ENCODE measurements around the gene SPATA25. TPM values are rescaled to one million over a fixed set of nuclear protein-coding genes. Genes with fewer than 3 reads are reported as not detected.

Gene SPATA25
- total RNA-seq, 1 experiment from 2014 or later, result 7.3 TPM

GRCh38 chr20:45882469-45883099 is 4.8 kb downstream of the SPATA25 start:
- H3K36me3 Mint-ChIP-seq (ENCODE audit: insufficient read depth, unreplicated experiment), result peaks cover 29% of the 10 kb centered on the region
- no TSS peak for BruUV-seq (replicated peaks)
- Histone ChIP-seq H3K27me3 (replicated peaks; ENCODE audit: control insufficient read depth, insufficient read depth, low read length) (no peaks in the 10 kb centered on the region), H3K36me3 (ENCODE audit: control insufficient read depth, insufficient read depth, low read length) (peaks cover 7% of the 10 kb centered on the region), H3K9me3 (no peaks in the 10 kb centered on the region), H3K4me3 (ENCODE audit: low read depth, low read length) (no peak overlapping the region), H3K4me1 (no peaks in the 10 kb centered on the region)
- no peak overlapping the region for H3K27ac Mint-ChIP-seq (ENCODE audit: unreplicated experiment)
- H3K4me3 Mint-ChIP-seq (ENCODE audit: unreplicated experiment), result peak overlapping the region; percentile 96
- ChIA-PET POLR2A (interaction anchor here (0.7 to 2.2 kb wide), 2 partner anchors 10 to 52 kb away, joined by 3 to 30 read pairs; partner anchors contain the start of gene PCIF1), CTCF (interaction anchor here (0.9 to 2.2 kb wide), 3 partner anchors 8 to 87 kb away, joined by 3 to 34 read pairs (median 4); partner anchors contain the start of genes CTSA and NEURL2)
- H3K4me1 Mint-ChIP-seq (ENCODE audit: low read depth, unreplicated experiment), result peaks cover 19% of the 10 kb centered on the region
- no peak for TF ChIP-seq CTCF (IDR thresholded peaks at IDR 0.05; ENCODE audit: insufficient read depth in 1 of 2, low read depth in 1 of 2, low read length in 1 of 2, severe bottlenecking in 1 of 2, unreplicated experiment in 1 of 2)
- H3K9me3 Mint-ChIP-seq (ENCODE audit: unreplicated experiment), result no peaks in the 10 kb centered on the region
- DNase-seq, result no peak
- intact Hi-C loops (cut with micrococcal nuclease; ENCODE audit: unreplicated experiment), result no loop called here
- H3K27me3 Mint-ChIP-seq (ENCODE audit: insufficient read depth, unreplicated experiment), result no peaks in the 10 kb centered on the region

- Mint-ChIP-seq H3K27me3 (ENCODE audit: insufficient read depth, unreplicated experiment) (no peaks in the 10 kb centered on the region), H3K9me3 (ENCODE audit: unreplicated experiment) (no peaks in the 10 kb centered on the region), H3K27ac (ENCODE audit: unreplicated experiment) (peak within 1 kb of the TSS; percentile 95), H3K36me3 (ENCODE audit: insufficient read depth, unreplicated experiment) (peaks cover 25% of the 10 kb centered on the region), H3K4me1 (ENCODE audit: low read depth, unreplicated experiment) (peaks cover 19% of the 10 kb centered on the region), H3K4me3 (ENCODE audit: unreplicated experiment) (peak within 1 kb of the TSS; percentile 96)
- POLR2A ChIA-PET, result interaction anchor here (0.5 to 2.2 kb wide), 23 partner anchors 9 to 972 kb away, joined by 3 to 34 read pairs (median 5); partner anchors contain the start of genes CTSA, DNTTIP1, NEURL2 and PCIF1
- no peaks in the 10 kb centered on the region for H3K27me3 ChIP-seq (replicated peaks; ENCODE audit: control insufficient read depth, insufficient read depth, low read length)
- H3K9me3 ChIP-seq, result no peaks in the 10 kb centered on the region
- TF ChIP-seq CTCF (IDR thresholded peaks at IDR 0.05; ENCODE audit: insufficient read depth in 1 of 2, low read depth in 1 of 2, low read length in 1 of 2, severe bottlenecking in 1 of 2, unreplicated experiment in 1 of 2), result no peak
- CTCF ChIA-PET, result interaction anchor here (0.5 to 2.2 kb wide), 14 partner anchors 10 to 365 kb away, joined by 3 to 34 read pairs (median 4); partner anchors contain the start of genes CTSA and NEURL2
- DNase-seq, result peak; percentile 100
- H3K36me3 ChIP-seq (ENCODE audit: control insufficient read depth, insufficient read depth, low read length), result peaks cover 7% of the 10 kb centered on the region
- H3K4me3 ChIP-seq (ENCODE audit: low read depth, low read length), result peak within 1 kb of the TSS; percentile 66
- TSS peak; percentile 77 for BruUV-seq (replicated peaks)
- no peaks in the 10 kb centered on the region for H3K4me1 ChIP-seq
- intact Hi-C loops (cut with micrococcal nuclease; ENCODE audit: unreplicated experiment), result loop anchor here (1.0 kb wide), 2 partner anchors 9 to 24 kb away; partner anchors contain the start of genes ACOT8 and ZSWIM3
These were observed 6.2 kb downstream of the SPATA25 start, which contains the start of gene ZSWIM1 for GRCh38 chr20:45880988-45881788. Gene ZSWIM1, plus strand, starts transcription at chr20:45881227. Its CDS starts 1,366 bp downstream, at chr20:45882593.

GRCh38 chr20:45878076-45878761 is 9.2 kb downstream of the SPATA25 start:
- peaks cover 21% of the 10 kb centered on the region for H3K36me3 Mint-ChIP-seq (ENCODE audit: insufficient read depth, unreplicated experiment)
- TF ChIP-seq CTCF (IDR thresholded peaks at IDR 0.05; ENCODE audit: insufficient read depth in 1 of 2, low read depth in 1 of 2, low read length in 1 of 2, severe bottlenecking in 1 of 2, unreplicated experiment in 1 of 2), result no peak
- CTCF ChIA-PET, result interaction anchor here (1.0 kb wide), 1 partner anchor 13 kb away, joined by 4 read pairs; the partner anchor contains the start of genes CTSA and NEURL2
- POLR2A ChIA-PET, result no interaction called here
- H3K4me1 Mint-ChIP-seq (ENCODE audit: low read depth, unreplicated experiment), result peaks cover 19% of the 10 kb centered on the region
- peaks cover 5% of the 10 kb centered on the region for H3K36me3 ChIP-seq (ENCODE audit: control insufficient read depth, insufficient read depth, low read length)
- BruUV-seq (replicated peaks), result no TSS peak
- H3K4me1 ChIP-seq, result no peaks in the 10 kb centered on the region
- H3K27me3 ChIP-seq (replicated peaks; ENCODE audit: control insufficient read depth, insufficient read depth, low read length), result no peaks in the 10 kb centered on the region
- no peak overlapping the region for H3K4me3 ChIP-seq (ENCODE audit: low read depth, low read length)
- intact Hi-C loops (cut with micrococcal nuclease; ENCODE audit: unreplicated experiment), result no loop called here
- H3K9me3 Mint-ChIP-seq (ENCODE audit: unreplicated experiment), result no peaks in the 10 kb centered on the region
- H3K9me3 ChIP-seq, result no peaks in the 10 kb centered on the region
- no peak overlapping the region for H3K27ac Mint-ChIP-seq (ENCODE audit: unreplicated experiment)
- H3K27me3 Mint-ChIP-seq (ENCODE audit: insufficient read depth, unreplicated experiment), result no peaks in the 10 kb centered on the region
- DNase-seq, result no peak
- no peak overlapping the region for H3K4me3 Mint-ChIP-seq (ENCODE audit: unreplicated experiment)
